NCI-H1105 (cell line): ENCODE results near the gene NPAS2.

Experiments used
- DNase-seq: peaks from one replicate; lab custom pipeline; 2025; lab: John Stamatoyannopoulos, UW

The NPAS2 gene

DNA sequence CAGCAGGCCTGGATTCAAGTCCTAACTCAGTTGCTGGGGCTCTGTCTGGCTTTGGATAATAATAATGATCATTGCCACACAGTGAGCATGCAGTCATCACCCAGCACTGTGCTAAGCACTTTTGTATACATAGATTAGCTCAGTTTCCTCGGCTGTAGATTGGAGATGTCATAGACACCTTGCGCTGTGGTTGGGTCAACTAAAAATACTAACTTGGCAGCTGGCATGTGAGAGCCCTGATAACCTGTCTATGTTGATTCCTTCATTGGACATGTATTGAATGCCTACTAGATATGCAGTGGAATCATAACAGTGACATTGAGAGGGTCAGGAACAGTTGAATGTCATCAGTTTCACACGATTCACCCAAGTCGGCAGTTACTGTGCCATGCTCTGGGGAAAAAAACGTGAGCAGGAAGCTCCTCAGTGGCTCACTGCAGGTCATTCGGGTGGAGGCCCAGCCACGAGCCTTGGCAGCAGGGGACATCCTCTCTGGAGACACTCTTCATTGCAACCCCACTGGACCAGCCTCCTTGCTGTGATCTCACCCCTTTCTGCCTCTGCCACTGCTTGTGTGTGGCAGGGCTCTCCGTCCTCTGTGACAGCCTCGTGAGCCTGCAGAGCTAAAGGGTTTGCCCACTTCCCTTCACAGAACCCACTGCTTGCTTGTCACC is 85.3 kb downstream of the NPAS2 start:
- DNase-seq: no peak

DNA sequence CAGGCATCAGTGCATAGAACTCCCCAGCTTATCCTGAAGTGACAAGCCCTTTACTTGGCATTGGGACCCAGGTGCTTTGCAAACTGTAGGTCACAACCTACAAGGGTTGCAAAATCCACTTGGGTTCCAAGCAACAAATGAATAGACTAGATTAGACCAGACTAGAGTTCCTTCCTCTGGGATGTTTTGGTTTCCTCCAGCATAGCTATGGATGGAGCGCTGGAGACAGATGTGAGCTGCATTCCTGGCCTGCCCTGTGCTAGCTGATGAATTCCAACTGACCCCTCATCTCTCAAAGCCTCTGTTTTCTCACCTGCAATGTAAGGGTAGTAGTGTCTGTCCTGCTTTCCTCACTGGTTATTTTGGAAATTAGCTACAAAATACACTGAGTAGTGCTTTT is 86.2 kb downstream of the NPAS2 start:
- DNase-seq: no peak

DNA sequence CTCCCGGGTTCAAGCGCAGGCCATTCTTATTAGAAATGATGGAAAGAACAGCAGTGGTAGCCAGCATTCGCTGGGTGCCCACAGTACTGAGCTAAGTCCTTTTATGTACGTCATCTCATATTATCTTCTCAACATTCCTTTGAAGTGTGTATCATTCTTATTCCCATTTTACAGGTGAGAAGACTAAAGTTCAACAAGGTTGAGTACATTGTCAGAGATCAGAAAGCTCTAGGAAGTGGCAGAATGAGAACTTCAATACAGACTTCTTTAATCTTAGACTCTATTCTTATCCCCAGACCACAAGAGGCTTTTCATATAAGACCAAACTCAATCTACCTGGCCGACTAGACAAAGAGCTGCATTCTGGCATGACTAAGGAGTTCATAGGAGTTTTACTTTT is 86.7 kb downstream of the NPAS2 start:
- DNase-seq: no peak

DNA sequence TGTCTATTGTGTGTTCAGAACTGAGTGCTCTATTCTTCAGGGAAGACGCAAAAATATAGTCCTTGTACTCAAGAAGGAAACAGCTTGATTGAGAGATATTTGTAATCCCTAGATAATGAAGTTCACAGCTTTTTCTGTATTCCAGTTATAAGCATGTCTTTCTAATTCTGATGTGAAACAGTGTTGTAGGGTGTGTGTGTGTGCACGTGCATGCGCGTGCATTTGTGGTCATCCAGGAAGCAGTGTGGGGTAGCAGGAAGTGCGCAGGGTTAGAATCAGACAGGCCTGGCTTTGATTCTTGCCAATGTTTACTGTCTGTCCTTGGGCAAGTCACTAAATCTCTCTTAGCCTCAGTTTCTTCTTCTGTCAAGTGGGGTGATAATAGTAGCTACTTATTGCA is 87.9 kb downstream of the NPAS2 start:
- no peak for DNase-seq

DNA sequence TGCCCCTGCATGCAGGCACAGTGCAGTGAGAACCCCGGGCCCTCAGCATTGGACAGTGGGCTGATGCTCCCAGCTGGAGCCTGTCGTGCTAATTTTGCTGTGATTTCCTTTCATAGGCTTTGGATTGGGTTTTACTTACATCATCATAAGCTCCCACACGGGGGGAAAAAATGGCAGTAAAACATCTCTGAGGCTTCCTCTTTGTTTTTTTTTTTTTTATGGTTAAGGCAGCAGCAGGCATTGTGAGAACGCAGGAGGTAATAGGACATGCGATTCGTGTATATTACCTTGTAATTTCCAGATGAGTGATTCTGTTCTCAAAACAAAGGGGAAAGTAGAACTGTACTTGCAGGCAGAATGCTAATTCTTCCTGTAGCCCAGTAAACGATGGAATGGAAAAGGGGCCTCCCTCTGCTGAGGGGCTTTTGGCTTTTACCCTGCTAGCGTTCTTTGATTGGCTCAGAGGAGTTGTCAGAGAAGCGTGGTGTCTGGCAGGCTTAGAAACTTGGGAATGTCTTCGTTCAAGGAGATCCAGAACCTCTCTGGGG is 89.7 kb downstream of the NPAS2 start:
- no peak for DNase-seq

DNA sequence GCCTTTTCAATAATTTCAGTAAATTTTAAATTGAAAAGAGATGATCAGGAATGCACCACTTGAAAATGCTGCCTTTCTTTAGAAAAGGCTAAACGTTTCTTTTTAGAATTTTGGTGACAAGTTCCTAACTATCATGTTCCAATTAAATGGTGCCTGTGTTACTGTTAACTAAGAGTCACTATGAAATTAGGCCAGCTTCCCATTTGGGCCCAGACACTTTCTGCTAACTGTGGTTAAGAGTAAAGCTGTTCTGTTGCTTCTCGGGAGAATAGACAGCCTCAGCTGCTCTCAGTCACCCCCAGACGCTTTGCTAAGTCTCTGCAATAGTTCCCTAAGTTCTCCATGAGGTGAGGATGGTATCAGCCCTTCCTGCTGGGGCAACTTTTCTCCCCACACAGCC is 90.2 kb downstream of the NPAS2 start:
- DNase-seq: no peak

DNA sequence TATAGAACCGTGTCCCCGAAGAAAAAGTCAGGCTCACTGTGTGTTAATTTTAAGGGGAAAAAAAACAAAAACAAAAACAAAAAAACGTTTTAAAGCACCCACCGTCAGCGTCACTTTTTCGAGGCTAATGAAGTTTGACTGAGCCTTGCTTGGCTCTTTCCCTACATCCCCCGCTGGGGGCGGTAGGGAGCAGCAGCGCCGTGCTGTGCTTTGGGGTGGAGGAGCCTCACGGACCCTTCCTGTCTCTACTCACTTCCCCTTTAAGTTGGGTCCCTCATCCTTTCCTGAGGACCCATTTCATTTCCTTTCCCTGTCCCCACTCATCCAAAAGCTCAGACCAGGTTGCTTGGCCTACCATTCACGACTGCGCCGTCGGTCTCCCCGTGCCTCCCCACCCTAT is 99.4 kb downstream of the NPAS2 start:
- DNase-seq: no peak

DNA sequence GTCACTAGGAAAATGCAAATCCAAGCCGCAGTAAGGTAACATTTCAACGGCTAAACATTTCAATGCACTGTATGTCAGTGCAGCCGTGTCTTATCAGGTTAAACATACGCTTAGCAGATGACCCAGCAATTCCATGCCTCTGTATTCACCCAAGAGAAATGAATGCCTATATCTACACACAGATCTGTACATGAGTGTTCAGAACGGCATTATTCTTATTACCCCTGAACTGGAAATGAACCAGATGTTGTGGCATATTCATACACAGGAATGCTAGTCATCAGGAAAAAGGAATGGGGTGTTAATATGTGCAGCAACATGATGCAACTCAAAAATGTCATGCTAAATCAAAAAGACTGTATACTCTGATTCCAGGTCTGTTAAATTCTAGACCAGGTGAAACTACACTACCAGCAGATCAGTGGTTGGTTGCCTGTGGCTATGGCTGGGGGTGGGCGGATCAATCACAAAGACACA is 101.8 kb downstream of the NPAS2 start:
- no peak for DNase-seq

DNA sequence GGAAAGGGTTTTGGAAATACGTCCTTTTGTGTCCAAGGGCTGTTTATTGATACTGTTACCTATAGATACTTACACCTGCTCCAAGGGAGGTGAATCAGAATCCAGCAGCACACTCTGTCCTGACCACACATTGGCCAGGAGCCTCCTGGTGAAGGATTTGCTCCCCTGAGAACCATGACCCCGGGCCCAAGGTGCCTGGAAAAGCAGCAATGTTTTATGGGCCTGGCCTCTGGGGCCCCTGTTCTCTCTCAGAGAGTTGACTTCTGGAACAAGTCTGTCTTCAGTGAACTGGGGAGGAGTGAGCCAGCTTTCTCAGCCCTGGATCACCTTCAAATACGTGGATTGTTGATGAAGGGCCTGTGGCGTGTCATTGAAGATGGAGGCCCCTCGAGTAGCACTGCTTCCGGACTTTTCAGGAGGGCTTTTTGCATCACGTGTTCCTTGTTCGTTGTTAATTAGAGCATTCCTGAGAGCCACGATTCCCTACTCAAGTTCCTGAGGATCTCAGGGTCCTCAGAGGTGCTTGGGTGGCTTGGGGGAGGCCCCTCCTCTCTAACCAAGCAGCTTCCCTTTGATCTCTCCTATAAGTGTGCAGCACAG is 103.6 kb downstream of the NPAS2 start:
- no peak for DNase-seq

DNA sequence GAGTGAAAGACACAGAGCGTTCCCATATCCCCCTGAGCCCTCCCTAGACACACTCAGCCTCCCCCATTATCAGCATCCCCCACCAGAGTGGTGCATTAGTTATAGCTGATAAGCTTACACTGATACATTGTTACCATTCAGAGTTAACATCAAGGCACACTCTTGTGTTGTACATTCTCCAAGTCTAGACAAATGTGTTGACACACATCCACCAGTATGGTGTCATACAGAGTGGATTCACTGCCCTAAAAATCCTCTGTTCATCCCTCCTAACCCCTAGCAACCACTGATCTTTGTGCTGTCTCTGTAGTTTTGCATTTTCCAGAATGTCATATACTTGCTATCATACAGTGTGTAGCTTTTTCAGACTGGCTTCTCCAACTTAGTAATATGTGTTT is 104.2 kb downstream of the NPAS2 start:
- no peak for DNase-seq

DNA sequence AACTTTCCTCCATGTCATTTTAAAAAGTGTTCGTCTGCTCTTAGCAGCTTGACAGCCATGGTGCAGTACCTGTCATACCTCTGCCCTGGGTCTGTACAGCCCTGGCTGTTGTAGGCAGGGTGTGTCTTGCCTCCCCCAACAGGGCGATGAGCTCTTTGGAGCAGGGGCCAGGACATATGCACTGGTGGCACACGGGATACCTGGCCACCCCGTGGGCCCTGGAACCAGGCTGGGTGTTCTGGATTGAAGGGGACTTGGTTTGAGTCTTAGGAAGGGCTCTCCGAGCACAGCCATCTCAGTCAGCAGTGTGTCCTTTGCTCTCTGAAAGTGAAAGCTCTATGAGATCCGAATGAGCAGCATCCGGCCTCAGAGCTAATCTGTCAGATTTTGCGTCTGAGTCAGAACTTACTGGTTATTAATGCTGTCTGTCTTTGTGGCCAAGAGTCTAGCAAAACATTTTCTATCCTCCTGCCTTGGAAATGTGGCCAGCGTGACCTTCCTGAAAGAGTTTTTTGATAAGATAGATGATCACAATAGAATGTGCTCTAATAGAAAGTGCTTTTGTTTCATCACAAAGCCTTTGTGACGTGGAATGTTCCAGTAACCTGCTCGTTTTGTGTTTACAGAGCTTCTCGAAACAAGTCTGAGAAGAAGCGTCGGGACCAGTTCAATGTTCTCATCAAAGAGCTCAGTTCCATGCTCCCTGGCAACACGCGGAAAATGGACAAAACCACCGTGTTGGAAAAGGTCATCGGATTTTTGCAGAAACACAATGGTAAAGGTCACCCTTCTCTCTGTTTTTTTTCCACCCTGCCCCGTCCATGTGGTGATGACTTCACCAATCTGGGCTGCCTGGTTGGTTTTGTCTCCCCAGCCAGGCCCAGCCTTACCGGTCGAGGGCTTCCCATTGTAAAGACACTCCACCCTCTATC is 104.8 kb downstream of the NPAS2 start:
- DNase-seq: no peak

DNA sequence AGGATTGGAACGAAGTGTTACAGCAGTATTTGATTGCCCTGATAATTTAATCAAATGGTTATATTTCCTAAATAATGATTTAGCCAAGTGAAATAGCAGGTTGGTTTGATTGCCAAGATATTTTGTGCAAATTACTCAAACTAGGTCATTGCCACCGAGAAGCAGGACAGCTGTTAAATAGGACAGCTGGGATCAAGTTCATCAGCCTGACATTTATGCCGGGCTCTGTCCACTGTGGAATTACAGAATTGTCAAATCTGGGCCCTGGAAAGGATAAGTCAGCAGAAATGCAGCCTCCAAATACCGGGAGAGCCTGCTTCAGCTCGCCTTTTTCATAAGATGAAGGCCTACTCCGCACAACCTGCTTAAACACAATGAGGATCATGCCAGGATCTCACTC is 108.3 kb downstream of the NPAS2 start:
- no peak for DNase-seq

DNA sequence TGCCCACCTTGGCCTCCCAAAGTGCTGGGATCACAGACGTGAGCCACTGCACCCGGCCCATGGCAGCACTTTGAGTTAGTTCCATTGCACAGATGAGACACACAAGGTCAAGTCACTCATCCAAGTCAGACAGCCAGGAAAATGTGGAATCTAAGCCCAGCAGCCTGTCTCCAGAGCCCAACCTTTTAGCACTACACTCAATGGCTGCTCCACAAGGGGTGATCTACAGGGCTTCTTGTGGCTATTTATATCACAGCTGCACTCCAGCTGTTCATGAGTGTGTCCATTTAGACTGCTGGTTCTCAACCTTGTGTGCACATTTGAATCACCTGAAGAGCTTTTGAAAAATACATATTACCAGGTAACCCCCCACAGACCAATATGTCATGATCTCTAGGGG is 109.2 kb downstream of the NPAS2 start:
- DNase-seq: no peak

DNA sequence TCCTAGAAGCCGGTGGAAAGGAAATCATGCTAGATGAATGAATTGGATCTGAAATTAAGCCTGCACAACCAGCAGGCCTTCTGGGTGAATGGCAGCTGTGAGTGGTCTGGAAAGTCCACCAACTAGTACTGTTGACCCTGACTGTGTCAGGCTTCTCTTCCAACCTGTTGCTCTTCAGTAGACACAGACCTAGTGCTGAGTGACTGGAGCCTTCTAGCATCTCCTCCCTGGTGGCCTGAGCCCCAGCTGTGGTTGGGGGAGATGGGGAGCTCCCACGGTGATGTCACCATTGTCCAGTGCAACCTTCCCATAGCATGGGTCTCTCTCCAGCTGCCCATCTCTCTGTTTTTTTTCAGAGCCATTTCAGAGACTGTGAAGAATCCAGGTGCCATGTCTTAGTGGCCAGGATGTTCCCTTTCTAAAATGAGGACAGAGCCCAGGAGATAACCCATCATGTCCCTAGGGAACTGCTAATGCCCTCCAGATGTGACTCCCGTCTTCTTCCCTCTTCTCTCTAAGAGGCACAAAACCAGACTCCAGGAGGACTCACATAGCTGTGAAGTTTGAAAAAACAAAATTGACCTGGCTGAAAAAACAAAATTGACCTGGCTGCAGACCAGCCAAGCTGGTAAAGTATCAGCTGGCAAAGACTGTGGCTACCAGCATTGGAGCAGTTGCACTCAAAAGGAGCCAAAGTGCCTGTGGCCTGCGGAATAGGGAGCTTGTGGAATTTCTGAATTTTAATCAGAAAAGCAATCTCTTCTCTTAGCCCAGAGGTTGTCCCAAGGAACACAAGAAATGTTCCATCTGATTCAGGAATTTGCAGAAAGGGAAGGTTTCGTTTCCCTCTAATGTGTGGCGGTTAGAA is 114.8 kb downstream of the NPAS2 start:
- no peak for DNase-seq

DNA sequence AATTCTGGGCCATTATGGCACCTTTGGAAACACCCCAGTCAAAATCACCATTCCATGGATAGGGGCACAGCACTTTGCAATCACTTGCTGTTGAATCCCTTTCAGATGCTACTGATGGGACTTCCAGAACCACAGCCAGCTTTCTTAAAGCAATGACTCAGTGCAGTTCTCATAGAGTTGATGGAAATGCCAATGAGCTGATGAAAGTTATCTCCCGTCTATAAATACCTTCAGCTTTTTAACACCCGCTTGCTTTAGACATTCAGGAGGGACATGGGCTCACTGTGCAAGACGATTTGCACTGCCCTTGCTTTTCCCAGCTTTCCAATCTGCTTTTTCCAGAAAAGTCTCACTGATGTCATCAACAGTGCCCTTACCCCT is 115.4 kb downstream of the NPAS2 start:
- DNase-seq: no peak

DNA sequence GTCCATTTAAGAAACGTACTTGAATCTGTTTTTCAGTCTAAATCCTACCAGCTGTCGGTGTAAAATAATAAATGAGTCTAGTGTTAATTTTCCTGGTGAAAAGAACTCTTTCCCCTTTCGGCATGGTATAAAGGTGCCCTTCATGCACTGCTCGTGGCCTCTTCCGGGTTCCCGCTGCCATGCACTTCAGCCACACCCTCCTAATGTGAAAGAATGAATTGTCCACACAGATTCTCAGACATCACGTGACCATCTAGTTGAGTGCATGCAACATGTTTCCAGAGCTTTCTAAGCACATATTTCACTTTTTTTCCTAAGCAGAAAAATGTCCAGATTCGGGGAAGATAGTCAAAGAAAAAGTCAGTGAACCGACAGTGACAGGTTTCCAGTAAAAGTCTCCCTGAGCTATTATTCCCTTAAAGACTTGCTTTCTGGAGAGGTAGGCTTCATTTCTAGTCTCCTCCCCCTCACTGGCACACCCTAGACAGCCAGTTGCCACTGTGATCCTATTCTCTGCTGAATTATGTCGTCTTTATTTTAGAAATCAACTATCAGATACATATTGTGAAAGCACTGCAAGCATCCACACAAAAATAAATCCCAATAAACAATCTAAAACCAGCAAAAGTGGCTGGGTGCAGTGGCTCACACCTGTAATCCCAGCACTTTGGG is 116.3 kb downstream of the NPAS2 start:
- no peak for DNase-seq

DNA sequence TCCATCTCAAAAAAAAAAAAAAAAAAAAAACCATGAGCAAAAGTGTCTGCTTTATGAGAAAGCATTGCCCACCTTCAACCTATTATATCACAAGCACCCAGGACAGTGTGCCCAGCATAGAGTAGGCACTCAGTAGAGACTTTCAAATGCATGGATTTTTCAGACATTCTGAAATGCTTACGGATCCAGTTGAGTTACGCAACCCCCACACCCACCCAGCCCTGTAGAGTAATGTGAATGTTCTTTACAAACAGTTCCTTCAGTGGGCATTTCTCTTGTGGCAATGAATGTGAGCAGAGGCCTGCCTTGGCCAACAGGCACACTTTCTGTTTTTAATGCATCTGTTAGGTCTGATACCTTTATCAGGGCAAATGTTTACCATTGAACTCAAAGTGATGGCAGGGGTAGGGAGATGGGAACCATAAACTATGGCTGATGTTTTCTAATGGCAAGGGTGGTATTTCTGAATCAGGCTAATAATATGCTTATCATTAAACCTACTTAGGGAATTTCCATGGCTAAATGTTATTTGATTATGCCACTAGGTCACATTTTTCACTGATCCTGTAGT is 117.1 kb downstream of the NPAS2 start:
- DNase-seq: no peak

DNA sequence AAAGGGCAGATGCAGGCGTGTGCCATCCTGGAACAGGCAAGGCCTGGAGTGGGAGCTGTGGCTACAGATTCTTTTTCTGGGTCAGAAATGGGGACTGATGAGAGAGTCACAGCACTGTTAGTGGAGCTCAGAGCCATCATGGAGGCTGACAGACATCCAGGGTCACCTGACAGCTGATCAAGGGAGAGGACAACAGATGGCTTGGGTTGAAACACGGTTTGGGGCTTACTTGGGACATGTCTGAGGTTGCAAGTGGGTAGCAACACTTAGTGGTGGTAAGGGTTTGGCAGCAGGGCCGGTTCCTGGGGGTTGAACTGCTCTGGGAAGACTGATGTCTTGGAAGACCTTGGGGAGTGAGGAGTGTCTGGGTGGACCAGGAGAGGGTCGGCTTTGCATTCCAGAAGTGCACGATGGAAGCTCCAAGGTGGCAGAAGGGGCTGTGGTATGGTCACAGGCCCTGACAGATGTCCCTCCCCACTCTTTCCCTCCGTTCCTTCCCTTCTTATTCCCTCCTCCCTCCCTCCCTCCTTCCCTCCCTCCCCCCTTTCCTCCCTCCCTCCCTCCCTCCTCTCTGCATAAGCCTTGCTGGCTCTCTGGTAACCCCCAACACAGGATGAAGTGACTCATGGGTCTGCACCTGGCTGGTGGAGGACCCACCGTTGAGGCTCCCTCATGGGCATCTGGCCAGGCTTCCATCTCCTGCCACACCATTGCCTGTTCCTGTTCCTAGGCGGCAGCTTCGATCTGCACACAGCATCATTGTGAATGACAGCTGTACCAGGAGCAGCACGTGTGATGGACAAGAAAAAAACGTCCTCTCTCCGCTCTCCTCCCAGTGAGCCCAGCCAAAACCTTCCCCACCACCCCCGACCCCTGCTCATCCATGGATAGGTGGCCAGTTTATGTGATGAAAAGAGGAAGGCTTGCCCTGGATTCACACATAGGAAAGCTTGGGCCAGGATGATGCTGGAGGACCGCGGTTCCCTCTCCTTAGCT is 118.4 kb downstream of the NPAS2 start:
- DNase-seq: no peak

DNA sequence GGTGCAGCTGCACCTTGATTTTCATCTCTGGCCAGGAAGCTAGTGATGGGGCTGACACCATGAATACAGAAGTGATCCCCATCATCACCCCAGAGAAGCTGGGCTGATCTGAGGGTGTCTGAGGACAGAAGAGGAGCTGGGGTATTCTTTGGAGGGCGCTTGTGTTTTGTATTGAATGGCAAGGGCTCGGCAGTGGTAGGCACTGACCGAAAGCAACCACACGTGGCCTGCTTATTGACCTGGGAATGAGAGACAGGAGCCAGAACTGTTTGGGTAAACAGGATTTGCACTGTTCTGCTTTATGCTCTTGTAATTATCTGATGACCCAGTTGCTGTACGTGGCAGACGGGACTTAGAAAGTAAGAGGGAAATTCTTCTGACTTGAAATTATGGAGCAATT is 119.5 kb downstream of the NPAS2 start:
- DNase-seq: no peak

DNA sequence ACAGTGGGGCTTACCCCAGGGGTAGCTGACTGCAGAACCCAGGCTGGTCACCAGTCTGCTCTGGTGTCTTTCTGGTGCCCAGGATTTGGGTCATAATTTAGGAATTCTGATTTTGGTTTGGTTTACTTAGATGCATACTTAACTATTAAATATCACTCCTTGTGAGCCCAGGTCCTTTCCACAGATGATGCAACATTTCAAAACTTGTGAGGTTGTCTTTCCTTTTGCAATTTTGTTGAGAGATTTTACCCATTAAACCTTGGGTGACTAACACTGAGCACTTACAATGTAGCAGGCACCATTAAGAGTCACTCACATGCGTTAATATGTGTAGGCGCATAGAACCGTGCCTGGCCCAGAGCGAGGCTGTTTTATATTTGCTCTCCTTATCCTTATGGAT is 120.3 kb downstream of the NPAS2 start:
- no peak for DNase-seq
